DOHH2 (cell line): Measurements from ENCODE around the gene SLC27A6.
"Not testable (repeated sequence)": the region's sequence is repeated elsewhere in the genome, so short reads cannot be mapped to it uniquely, and the experiment has no call there.

ENCODE experiments used
- H3F3A ChIP-seq: fragments of 200-600 bp; sonication (generic), shearing (Covaris generic); 2 replicates; pipeline ENCODE4 v1.6.0; 2016; ENCODE audit warnings: antibody characterized with exemption, mild to moderate bottlenecking; ENCODE audit not compliant: control insufficient read depth, insufficient read depth
- H3K27ac ChIP-seq: fragments of 200-600 bp; sonication (generic); 2 replicates; pipeline ENCODE4 v1.5.1; 2014; ENCODE audit warnings: low read depth, mild to moderate bottlenecking, low read length, moderate library complexity
- H3K27me3 ChIP-seq: fragments of 200-600 bp; sonication (generic); 2 replicates; pipeline ENCODE4 v1.6.1; 2014; ENCODE audit warnings: mild to moderate bottlenecking, low read length, mixed read lengths; ENCODE audit not compliant: control insufficient read depth
- H3K36me3 ChIP-seq: fragments of 200-600 bp; sonication (generic); 2 replicates; pipeline ENCODE4 v1.6.1; 2014; ENCODE audit warnings: mild to moderate bottlenecking, low read length, moderate library complexity, mixed read lengths; ENCODE audit not compliant: control insufficient read depth
- H3K4me1 ChIP-seq: fragments of 200-600 bp; sonication (generic); 2 replicates; pipeline ENCODE4 v1.6.1; 2014; ENCODE audit warnings: mild to moderate bottlenecking, low read length, mixed read lengths; ENCODE audit not compliant: control insufficient read depth
- H3K4me2 ChIP-seq: fragments of 200-600 bp; sonication (generic); 2 replicates; pipeline ENCODE4 v1.6.0; 2014; ENCODE audit warnings: mild to moderate bottlenecking, low read length, moderate library complexity
- H3K4me3 ChIP-seq: fragments of 200-600 bp; sonication (generic); 2 replicates; pipeline ENCODE4 v1.5.1; 2014; ENCODE audit warnings: mild to moderate bottlenecking, low read length, mixed read lengths
- H3K79me2 ChIP-seq: fragments of 200-600 bp; sonication (generic); 2 replicates; pipeline ENCODE4 v1.6.1; 2014; ENCODE audit warnings: mild to moderate bottlenecking, low read length, mixed read lengths; ENCODE audit not compliant: control insufficient read depth
- H3K9me2 ChIP-seq: fragments of 200-600 bp; sonication (generic); replicated peaks from 2 replicates; pipeline ENCODE4 v1.6.1; 2014; ENCODE audit warnings: mild to moderate bottlenecking, low read length, mixed read lengths; ENCODE audit not compliant: control insufficient read depth
- H3K9me3 ChIP-seq: fragments of 200-600 bp; sonication (generic); 2 replicates; pipeline ENCODE4 v1.6.1; 2014; ENCODE audit warnings: antibody characterized with exemption, low read length, mixed read lengths; ENCODE audit not compliant: control insufficient read depth, insufficient read depth
- H4K20me1 ChIP-seq: fragments of 200-600 bp; sonication (generic); 2 replicates; pipeline ENCODE4 v1.6.0; 2014; ENCODE audit warnings: low read depth, mild to moderate bottlenecking, antibody characterized with exemption, low read length, moderate library complexity; ENCODE audit not compliant: control insufficient read depth, insufficient read depth
- EZH2phosphoT487 ChIP-seq: fragments of 200-600 bp; sonication (generic); IDR thresholded peaks from 2 replicates; pipeline ENCODE4 v1.6.1; 2017; ENCODE audit warnings: borderline replicate concordance, mild to moderate bottlenecking, antibody characterized with exemption, low read length, moderate library complexity, mixed read lengths
- TF ChIP-seq, protein P1 (sequence below): fragments of 200-600 bp; sonication (generic); IDR thresholded peaks from one replicate; pipeline ENCODE4 v1.5.1; 2014; ENCODE audit warnings: antibody characterized with exemption, mild to moderate bottlenecking, low read depth, low read length; ENCODE audit not compliant: poor library complexity, severe bottlenecking

Gene SLC27A6

GRCh38 chr5:128924299-128924698 is 41.0 kb upstream of the SLC27A6 start:
- TF ChIP-seq, protein P1, sequence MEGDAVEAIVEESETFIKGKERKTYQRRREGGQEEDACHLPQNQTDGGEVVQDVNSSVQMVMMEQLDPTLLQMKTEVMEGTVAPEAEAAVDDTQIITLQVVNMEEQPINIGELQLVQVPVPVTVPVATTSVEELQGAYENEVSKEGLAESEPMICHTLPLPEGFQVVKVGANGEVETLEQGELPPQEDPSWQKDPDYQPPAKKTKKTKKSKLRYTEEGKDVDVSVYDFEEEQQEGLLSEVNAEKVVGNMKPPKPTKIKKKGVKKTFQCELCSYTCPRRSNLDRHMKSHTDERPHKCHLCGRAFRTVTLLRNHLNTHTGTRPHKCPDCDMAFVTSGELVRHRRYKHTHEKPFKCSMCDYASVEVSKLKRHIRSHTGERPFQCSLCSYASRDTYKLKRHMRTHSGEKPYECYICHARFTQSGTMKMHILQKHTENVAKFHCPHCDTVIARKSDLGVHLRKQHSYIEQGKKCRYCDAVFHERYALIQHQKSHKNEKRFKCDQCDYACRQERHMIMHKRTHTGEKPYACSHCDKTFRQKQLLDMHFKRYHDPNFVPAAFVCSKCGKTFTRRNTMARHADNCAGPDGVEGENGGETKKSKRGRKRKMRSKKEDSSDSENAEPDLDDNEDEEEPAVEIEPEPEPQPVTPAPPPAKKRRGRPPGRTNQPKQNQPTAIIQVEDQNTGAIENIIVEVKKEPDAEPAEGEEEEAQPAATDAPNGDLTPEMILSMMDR, result no peak
- no peak for TF ChIP-seq EZH2phosphoT487
- H3K27me3 ChIP-seq, result no peaks in the 10 kb centered on the region
- H3K9me2 ChIP-seq, result no peaks in the 10 kb centered on the region
- H3K36me3 ChIP-seq, result no peaks in the 10 kb centered on the region
- H4K20me1 ChIP-seq, result no peaks in the 10 kb centered on the region
- no peaks in the 10 kb centered on the region for H3F3A ChIP-seq
- H3K27ac ChIP-seq, result no peak overlapping the region
- H3K4me2 ChIP-seq, result no peak overlapping the region
- no peak overlapping the region for H3K4me3 ChIP-seq
- H3K4me1 ChIP-seq, result no peaks in the 10 kb centered on the region
- H3K79me2 ChIP-seq, result no peaks in the 10 kb centered on the region
- no peaks in the 10 kb centered on the region for H3K9me3 ChIP-seq

GRCh38 chr5:128925973-128926372 is 39.3 kb upstream of the SLC27A6 start:
- TF ChIP-seq, protein P1, result no peak
- no peak for TF ChIP-seq EZH2phosphoT487
- Histone ChIP-seq H3K27ac (no peak overlapping the region), H3K9me2 (no peaks in the 10 kb centered on the region), H3K9me3 (no peaks in the 10 kb centered on the region), H3K27me3 (no peaks in the 10 kb centered on the region), H4K20me1 (no peaks in the 10 kb centered on the region), H3F3A (no peaks in the 10 kb centered on the region), H3K36me3 (no peaks in the 10 kb centered on the region), H3K4me1 (no peaks in the 10 kb centered on the region), H3K79me2 (no peaks in the 10 kb centered on the region), H3K4me3 (no peak overlapping the region), H3K4me2 (no peak overlapping the region)

- no peaks in the 10 kb centered on the region for H3K36me3 ChIP-seq
- no peaks in the 10 kb centered on the region for H3K27me3 ChIP-seq
- H3K27ac ChIP-seq, result no peak overlapping the region
- H3K4me1 ChIP-seq, result no peaks in the 10 kb centered on the region
- no peaks in the 10 kb centered on the region for H3K9me3 ChIP-seq
- no peaks in the 10 kb centered on the region for H3K9me2 ChIP-seq
- H3K4me2 ChIP-seq, result no peak overlapping the region
- no peak for TF ChIP-seq EZH2phosphoT487
- TF ChIP-seq, protein P1, result no peak
- no peaks in the 10 kb centered on the region for H3F3A ChIP-seq
- H3K4me3 ChIP-seq, result no peak overlapping the region
- no peaks in the 10 kb centered on the region for H3K79me2 ChIP-seq
- H4K20me1 ChIP-seq, result no peaks in the 10 kb centered on the region
Measured at GRCh38 chr5:128927644-128928043, 37.6 kb upstream of the SLC27A6 start.

DNA sequence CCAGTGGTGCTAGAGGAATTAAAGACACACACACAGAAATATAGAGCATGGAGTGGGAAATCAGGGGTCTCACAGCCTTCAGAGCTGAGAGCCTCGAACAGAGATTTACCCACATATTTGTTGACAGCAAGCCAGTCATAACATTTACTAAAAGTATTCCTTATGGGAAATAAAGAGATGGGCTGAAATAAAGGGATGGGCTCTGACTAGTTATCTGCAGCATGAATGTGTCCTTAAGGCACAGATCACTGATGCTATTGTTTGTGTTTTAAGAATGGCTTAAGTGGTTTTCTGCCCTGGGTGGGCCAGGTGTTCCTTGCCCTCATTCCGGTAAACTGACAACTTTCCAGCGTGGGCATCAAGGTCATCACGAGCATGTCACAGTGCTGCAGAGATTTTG is 33.1 kb upstream of the SLC27A6 start:
- not testable (repeated sequence) for H3K79me2 ChIP-seq, H3K27ac ChIP-seq, H3K9me3 ChIP-seq

GRCh38 chr5:128943100-128943499 is 22.2 kb upstream of the SLC27A6 start:
- H3K4me3 ChIP-seq, H3F3A ChIP-seq, H3K79me2 ChIP-seq, H3K9me2 ChIP-seq, H3K27ac ChIP-seq, H3K4me1 ChIP-seq, H3K4me2 ChIP-seq, H3K9me3 ChIP-seq, H3K27me3 ChIP-seq, H3K36me3 ChIP-seq, H4K20me1 ChIP-seq: not testable (repeated sequence)

More for the DNA sequence above, 33.1 kb upstream of the SLC27A6 start:
- not testable (repeated sequence) for H3K36me3 ChIP-seq, H3F3A ChIP-seq, H3K4me3 ChIP-seq, H3K27me3 ChIP-seq, H4K20me1 ChIP-seq, H3K4me1 ChIP-seq, H3K4me2 ChIP-seq, H3K9me2 ChIP-seq
